Colonic mucosa (tissue), 4 donors: Measurements from ENCODE around the gene ELMO1. TPM values are rescaled to one million over a fixed set of nuclear protein-coding genes. Genes with fewer than 3 reads are reported as not detected.

Experiments
- DNase-seq: peaks from one replicate; pipeline ENCODE4 v3.0.0-alpha.2; 2020
- H3K27ac ChIP-seq: fragments of 200-600 bp; one replicate; pipeline ENCODE4 v1.8.0; 2021
- H3K27me3 ChIP-seq: fragments of 200-600 bp; one replicate; pipeline ENCODE4 v1.8.0; 2021
- H3K36me3 ChIP-seq: fragments of 200-600 bp; one replicate; pipeline ENCODE4 v1.8.0; 2021
- H3K4me1 ChIP-seq: fragments of 200-600 bp; one replicate; pipeline ENCODE4 v1.8.0; 2021; ENCODE audit warnings: mild to moderate bottlenecking
- H3K4me3 ChIP-seq: fragments of 200-600 bp; one replicate; pipeline ENCODE4 v1.8.0; 2021
- H3K9ac ChIP-seq, 2 donors: one replicate each; pipeline ENCODE4 v1.7.0; 2013; ENCODE audit warnings: control low read depth in 2 of 2, low read depth in 2 of 2, low read length in 2 of 2
- H3K9me3 ChIP-seq: fragments of 200-600 bp; one replicate; pipeline ENCODE4 v1.8.0; 2021
- CTCF ChIP-seq: fragments of 200-600 bp; IDR thresholded peaks from one replicate; pipeline ENCODE4 v1.8.0; 2022; ENCODE audit warnings: antibody characterized with exemption, mild to moderate bottlenecking
- intact Hi-C: fragments of 100-400 bp; cut with DNase I; formaldehyde crosslinking; loops from one replicate; pipeline ENCODE4 v1.14.1; 2022
- total RNA-seq, 2 donors: library from RNA; stranded (reverse); fragmentation: NEBNext Ultra II Directional in 1 of 2; extraction: Animal tissue kit (Norgen Biotek cat#: 25700) in 1 of 2; gene quantifications; one replicate each; pipeline ENCODE4 v1.2.1, GENCODE V29; 2021
- donor health status: healthy.
- donor health status: DM: no; HTN: no; CAD: no.
- donor health status: DM: no; HTN: no; CAD: no.

The ELMO1 gene
- total RNA-seq, 2 donors from 2014 or later = 4.2 to 4.7 TPM

DNA sequence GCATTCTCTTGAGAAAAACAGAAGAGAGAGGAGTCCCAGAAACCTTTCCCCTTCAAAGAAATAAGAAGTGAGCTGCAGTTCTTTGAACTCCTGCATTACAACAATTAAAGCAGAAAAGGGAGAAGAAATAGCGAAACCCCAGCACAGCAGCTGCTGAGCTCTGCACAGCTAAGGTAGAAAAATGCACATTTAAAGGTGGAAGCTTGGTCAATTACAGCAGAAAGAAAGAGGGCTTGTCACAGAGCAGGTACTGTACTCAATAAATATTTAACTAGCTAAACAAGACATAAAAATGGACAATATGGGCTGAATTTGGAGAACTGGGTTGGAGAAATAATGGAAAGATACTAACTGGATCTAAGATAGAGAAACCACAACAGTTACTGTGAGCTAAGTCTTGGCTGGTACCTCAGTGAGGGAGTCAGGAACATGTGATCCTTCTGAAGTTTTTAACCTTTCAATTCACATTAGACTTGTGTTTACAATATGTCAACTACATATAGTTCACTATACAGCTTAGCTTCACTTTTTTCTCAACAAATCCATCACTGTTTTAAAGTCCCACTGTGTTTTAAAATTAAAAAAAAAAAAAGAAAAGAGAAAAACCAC lies 332.5 kb downstream of the ELMO1 start:
- no peak for TF ChIP-seq CTCF
- no peak overlapping the region for H3K4me3 ChIP-seq
- H3K36me3 ChIP-seq = no peaks in the 10 kb centered on the region
- DNase-seq = no peak
- no peaks in the 10 kb centered on the region for H3K27me3 ChIP-seq
- intact Hi-C loops = no loop called here
- H3K4me1 ChIP-seq = no peaks in the 10 kb centered on the region
- H3K27ac ChIP-seq = no peak overlapping the region
- H3K9ac ChIP-seq = no peak overlapping the region
- H3K9me3 ChIP-seq = no peaks in the 10 kb centered on the region

- Histone ChIP-seq H3K27me3 (no peaks in the 10 kb centered on the region), H3K9me3 (no peaks in the 10 kb centered on the region), H3K4me3 (no peak overlapping the region), H3K9ac (no peak overlapping the region), H3K27ac (no peak overlapping the region), H3K36me3 (no peaks in the 10 kb centered on the region), H3K4me1 (no peaks in the 10 kb centered on the region)
- no peak for DNase-seq
- TF ChIP-seq CTCF = no peak
- intact Hi-C loops = no loop called here
Observed at GRCh38 chr7:37113661-37114355, 334.9 kb downstream of the ELMO1 start.

- no peak for DNase-seq
- Histone ChIP-seq H3K9ac (no peak overlapping the region), H3K4me3 (no peak overlapping the region), H3K4me1 (no peaks in the 10 kb centered on the region), H3K27me3 (no peaks in the 10 kb centered on the region), H3K9me3 (no peaks in the 10 kb centered on the region), H3K27ac (no peak overlapping the region), H3K36me3 (no peaks in the 10 kb centered on the region)
- intact Hi-C loops = no loop called here
- no peak for TF ChIP-seq CTCF
Observed at GRCh38 chr7:37112876-37113275, 335.8 kb downstream of the ELMO1 start.

DNA sequence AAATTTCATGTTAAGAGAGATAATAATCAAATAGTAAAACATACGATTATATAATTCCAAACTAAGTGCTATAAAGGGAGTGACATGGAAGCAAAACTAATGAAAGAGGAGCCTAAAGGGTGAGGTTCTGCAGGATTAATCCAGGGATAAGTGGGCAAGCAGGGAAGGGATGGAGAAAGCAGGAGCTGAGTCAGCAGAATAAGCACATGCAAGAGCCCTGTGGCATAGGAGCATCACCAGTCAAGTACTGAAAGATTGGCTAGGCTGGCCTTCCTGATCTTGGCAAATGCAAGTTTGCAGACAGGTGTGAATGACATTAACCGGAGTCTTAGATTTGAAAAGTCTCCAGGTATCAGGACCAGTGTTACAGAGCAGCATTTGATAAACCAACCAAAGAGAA lies 336.4 kb downstream of the ELMO1 start:
- no peak for TF ChIP-seq CTCF
- no peak overlapping the region for H3K27ac ChIP-seq
- H3K9ac ChIP-seq = no peak overlapping the region
- intact Hi-C loops = no loop called here
- H3K9me3 ChIP-seq = no peaks in the 10 kb centered on the region
- no peak for DNase-seq
- no peak overlapping the region for H3K4me3 ChIP-seq
- H3K4me1 ChIP-seq = no peaks in the 10 kb centered on the region
- H3K36me3 ChIP-seq = no peaks in the 10 kb centered on the region
- H3K27me3 ChIP-seq = no peaks in the 10 kb centered on the region

GRCh38 chr7:37111459-37111858 lies 337.2 kb downstream of the ELMO1 start:
- intact Hi-C loops = no loop called here
- no peak overlapping the region for H3K4me3 ChIP-seq

More at GRCh38 chr7:37111459-37111858, 337.2 kb downstream of the ELMO1 start:
- Histone ChIP-seq H3K27me3 (no peaks in the 10 kb centered on the region), H3K4me1 (no peaks in the 10 kb centered on the region), H3K9me3 (no peaks in the 10 kb centered on the region), H3K36me3 (no peaks in the 10 kb centered on the region), H3K9ac (no peak overlapping the region), H3K27ac (no peak overlapping the region)
- TF ChIP-seq CTCF = no peak
- no peak for DNase-seq
